PC-3 (cell line): Measurements from ENCODE around the gene CST1.

Experiments used
- CTCF ChIP-seq: fragments of 300-600 bp; sonication (generic); conservative IDR thresholded peaks from 2 replicates; pipeline ENCODE4 v1.5.1; 2017; ENCODE audit warnings: antibody characterized with exemption, low read depth, mild to moderate bottlenecking, low read length
- EZH2 ChIP-seq: fragments of 300-600 bp; sonication (generic); IDR thresholded peaks from one replicate; pipeline ENCODE4 v1.6.1; 2017; ENCODE audit warnings: antibody characterized with exemption, mild to moderate bottlenecking, low read length; ENCODE audit not compliant: unreplicated experiment

GRCh38 chr20:23744817-23745216 lies 5.9 kb downstream of the CST1 start:
- no peak for TF ChIP-seq CTCF
- no peak for TF ChIP-seq EZH2
